Measurements from ENCODE around the gene BRAF. TPM values are rescaled to one million over a fixed set of nuclear protein-coding genes. Genes with fewer than 3 reads are reported as not detected.
"Not testable (repeated sequence)": the region's sequence is repeated elsewhere in the genome, so short reads cannot be mapped to it uniquely, and the experiment has no call there.

BRAF gene
- total RNA-seq, 1 donor from 2014 or later = 11.3 TPM

DNA sequence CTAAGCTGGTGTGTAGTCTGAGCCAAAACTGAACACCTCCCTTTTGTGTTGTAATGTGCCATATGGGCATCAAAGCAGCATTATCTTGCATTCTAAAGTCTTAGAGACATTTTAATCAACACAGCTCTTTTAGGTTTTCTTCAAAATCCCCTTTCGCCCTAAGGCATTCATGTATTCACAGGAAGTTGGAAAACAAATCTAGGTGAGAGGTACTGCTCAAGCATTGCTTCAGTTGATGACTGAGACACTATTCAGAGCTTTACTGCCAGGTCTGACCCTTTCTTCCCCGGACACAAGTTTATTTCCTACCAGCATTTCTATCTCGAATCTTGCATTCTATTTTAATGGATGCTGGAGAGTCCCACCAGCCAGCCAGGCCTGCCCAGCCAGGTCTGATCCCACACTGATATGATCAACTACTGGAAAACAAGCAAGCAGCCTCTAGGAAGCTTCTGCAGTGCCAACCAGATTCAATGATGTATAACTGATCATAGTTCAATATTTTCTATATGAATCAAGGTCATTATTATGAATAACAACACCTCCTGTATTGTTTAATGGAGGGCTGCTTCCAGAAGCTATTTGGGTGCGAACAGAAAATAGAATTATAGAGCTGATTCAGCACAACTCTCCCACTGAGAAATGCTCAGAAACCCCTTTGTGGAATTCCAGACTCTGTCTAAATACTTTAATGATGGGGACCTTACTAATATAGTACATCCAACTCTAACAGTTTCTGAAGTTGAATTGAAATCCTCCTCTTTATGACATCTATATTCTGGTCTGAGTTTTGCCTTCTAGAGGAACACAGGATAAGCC lies 4.0 kb upstream of the BRAF start:
- H3K27me3 ChIP-seq (ENCODE audit: control insufficient read depth, insufficient read depth, low read length) = no peaks in the 10 kb centered on the region
- no peak for FAIRE-seq
- peak; percentile 56 for DNase-seq (ENCODE audit: low read depth)
- TF ChIP-seq, protein P1, sequence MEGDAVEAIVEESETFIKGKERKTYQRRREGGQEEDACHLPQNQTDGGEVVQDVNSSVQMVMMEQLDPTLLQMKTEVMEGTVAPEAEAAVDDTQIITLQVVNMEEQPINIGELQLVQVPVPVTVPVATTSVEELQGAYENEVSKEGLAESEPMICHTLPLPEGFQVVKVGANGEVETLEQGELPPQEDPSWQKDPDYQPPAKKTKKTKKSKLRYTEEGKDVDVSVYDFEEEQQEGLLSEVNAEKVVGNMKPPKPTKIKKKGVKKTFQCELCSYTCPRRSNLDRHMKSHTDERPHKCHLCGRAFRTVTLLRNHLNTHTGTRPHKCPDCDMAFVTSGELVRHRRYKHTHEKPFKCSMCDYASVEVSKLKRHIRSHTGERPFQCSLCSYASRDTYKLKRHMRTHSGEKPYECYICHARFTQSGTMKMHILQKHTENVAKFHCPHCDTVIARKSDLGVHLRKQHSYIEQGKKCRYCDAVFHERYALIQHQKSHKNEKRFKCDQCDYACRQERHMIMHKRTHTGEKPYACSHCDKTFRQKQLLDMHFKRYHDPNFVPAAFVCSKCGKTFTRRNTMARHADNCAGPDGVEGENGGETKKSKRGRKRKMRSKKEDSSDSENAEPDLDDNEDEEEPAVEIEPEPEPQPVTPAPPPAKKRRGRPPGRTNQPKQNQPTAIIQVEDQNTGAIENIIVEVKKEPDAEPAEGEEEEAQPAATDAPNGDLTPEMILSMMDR (IDR thresholded peaks at IDR 0.05; ENCODE audit: insufficient read depth, low read length, severe bottlenecking) = no peak
- no peaks in the 10 kb centered on the region for H3K36me3 ChIP-seq (ENCODE audit: control insufficient read depth, insufficient read depth, low read length)
- H3K4me3 ChIP-seq (ENCODE audit: low read depth, low read length) = no peak overlapping the region

DNA sequence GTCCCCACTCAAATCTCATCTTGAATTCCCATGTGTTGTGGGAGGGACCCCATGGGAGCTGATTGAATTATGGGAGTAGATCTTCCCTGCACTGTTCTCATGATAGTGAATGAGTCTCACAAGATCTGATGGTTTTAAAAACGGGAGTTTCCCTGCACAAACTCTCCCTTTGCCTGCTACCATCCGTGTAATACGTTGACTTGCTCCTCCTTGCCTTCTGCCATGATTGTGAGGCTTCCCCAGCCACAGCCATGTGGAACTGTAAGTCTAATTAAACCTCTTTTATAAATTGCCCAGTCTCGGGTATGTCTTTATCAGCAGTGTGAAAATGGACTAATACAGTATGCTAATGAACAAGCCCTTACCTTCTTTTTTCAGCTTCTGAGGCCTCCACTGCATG lies 3.2 kb upstream of the BRAF start:
- not testable (repeated sequence) for FAIRE-seq

DNA sequence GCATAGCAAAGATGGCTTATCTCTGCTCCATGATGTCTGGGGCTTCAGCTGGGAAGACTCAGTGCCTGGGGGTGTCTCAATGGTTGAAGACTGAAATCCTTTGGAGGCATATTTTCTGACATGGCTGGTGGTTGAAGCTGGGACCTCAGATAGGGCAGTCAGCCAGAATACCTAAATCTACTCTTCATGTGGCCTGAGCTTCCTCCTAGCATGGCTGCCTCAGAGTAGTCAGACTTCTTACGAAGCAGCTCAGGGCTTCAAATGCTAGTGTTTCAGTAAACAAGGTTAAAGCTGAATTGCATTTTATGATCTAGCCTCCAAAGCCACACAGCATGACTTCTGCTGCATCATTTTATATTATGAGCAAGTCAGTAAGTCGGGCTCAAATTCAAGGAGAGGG lies 2.6 kb upstream of the BRAF start:
- FAIRE-seq = no peak
- TF ChIP-seq, protein P1 (IDR thresholded peaks at IDR 0.05; ENCODE audit: insufficient read depth, low read length, severe bottlenecking) = no peak
- H3K36me3 ChIP-seq (ENCODE audit: control insufficient read depth, insufficient read depth, low read length) = no peaks in the 10 kb centered on the region
- DNase-seq (ENCODE audit: low read depth) = no peak
- no peaks in the 10 kb centered on the region for H3K27me3 ChIP-seq (ENCODE audit: control insufficient read depth, insufficient read depth, low read length)
- no peak overlapping the region for H3K4me3 ChIP-seq (ENCODE audit: low read depth, low read length)

More for the DNA sequence above, 3.2 kb upstream of the BRAF start:
- not testable (repeated sequence) for H3K27me3 ChIP-seq (ENCODE audit: control insufficient read depth, insufficient read depth, low read length); H3K36me3 ChIP-seq (ENCODE audit: control insufficient read depth, insufficient read depth, low read length); H3K4me3 ChIP-seq (ENCODE audit: low read depth, low read length); DNase-seq (ENCODE audit: low read depth)

DNA sequence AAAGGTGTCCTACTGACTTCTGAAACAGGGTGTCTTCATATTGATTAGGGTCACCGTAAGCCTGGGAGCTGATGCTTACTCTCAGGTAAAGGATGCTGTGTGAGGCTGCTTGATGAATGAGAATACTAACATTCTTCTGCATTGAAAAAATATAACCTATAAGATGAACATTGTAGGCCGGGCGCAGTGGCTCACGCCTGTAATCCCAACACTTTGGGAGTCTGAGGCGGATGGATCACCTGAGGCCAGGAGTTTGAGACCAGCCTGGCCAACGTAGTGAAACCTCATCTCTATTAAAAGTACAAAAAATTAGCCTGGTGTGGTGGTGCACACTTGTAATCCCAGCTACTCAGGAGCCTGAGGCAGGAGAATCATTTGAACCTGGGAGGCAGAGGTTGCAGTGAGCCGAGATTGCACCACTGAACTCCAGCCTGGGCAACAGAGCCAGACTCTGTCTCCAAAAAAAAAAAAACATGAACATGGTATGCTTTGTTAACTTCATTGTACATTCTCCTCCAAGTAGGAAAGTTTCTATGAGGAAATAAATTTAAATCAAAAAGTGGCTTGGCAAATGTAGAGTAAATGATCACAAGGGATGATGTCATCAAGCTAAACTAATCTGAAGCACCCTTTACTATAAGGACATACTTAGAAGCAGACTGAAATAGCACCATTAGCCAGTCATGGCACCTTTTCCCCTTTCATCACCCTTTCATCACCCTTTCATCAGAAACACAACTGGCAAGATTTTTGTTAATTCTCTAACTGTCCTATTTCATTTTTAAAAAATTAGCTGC lies 1.5 kb upstream of the BRAF start:
- DNase-seq (ENCODE audit: low read depth) (no peak), FAIRE-seq (no peak)
- H3K27me3 ChIP-seq (ENCODE audit: control insufficient read depth, insufficient read depth, low read length) = no peaks in the 10 kb centered on the region
- TF ChIP-seq, protein P1 (IDR thresholded peaks at IDR 0.05; ENCODE audit: insufficient read depth, low read length, severe bottlenecking) = no peak
- no peaks in the 10 kb centered on the region for H3K36me3 ChIP-seq (ENCODE audit: control insufficient read depth, insufficient read depth, low read length)
- H3K4me3 ChIP-seq (ENCODE audit: low read depth, low read length) = no peak overlapping the region

DNA sequence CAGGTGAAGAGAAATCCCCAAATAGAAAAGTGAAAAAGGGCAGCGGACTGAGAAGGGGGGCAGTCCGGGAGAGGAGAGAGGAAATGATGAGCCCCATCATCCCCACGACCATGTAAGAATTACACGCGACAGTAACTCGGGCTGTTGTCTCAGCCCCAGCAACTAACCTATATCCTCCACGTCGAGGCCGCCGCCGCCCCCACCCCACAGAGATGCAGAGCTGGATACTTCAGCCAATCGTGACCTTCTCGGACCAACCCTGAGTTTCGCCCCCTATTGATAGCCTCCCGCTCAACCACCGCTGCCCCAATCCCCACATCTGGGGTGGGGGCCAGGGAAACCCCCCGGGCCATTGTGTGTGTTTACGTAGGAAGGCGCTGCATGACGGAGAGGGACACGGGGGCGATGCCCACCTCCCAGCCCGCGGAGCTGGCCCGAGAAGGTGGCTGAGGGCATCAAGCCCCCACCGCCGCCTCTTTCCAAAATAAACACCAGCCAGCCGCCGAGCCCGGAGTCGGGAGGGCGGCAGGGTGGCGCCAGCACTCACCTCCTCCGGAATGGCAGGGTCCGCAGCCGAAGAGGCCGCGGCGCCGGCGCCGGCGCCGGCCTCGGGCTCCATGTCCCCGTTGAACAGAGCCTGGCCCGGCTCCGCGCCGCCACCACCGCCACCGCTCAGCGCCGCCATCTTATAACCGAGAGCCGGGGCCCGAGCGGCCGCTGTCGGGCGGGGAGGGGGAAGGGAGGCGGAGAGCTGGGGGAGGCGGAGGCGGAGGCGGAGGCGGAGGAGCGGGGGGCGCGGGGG lies 509 bp downstream of the BRAF start:
- Histone ChIP-seq H3K4me3 (ENCODE audit: low read depth, low read length) (peak overlapping the region; percentile 91), H3K27me3 (ENCODE audit: control insufficient read depth, insufficient read depth, low read length) (no peaks in the 10 kb centered on the region), H3K36me3 (ENCODE audit: control insufficient read depth, insufficient read depth, low read length) (no peaks in the 10 kb centered on the region)
- DNase-seq (ENCODE audit: low read depth) (peak; percentile 26), FAIRE-seq (no peak)
- TF ChIP-seq, protein P1 (IDR thresholded peaks at IDR 0.05; ENCODE audit: insufficient read depth, low read length, severe bottlenecking) = peak; percentile 43
